ENCODE measurements around the gene LSAMP. TPM values are rescaled to one million over a fixed set of nuclear protein-coding genes. Genes with fewer than 3 reads are reported as not detected.

Gene LSAMP
- total RNA-seq, 1 experiment from 2014 or later = 0.90 TPM

DNA sequence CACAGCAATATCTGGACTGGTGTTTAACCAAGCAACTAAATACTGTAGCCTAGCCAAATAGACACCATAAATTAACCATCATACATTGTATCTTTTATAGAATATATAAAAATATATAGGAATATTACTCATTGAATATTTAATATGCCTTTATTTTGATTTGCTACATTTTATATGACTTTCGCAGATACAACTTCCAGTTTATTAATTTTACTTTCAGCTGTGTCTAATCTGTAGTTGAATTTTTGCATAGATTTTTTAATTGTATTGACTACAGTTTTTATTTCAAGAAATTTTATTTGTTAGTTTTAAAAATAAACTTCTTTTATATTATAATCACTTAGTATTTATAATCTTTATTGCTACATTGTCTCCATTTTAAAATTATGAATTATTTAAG is 299.7 kb downstream of the LSAMP start:
- Histone ChIP-seq H4K8ac (replicated peaks; ENCODE audit: insufficient read length, low read depth, low read length) (no peak overlapping the region), H3K4me2 (ENCODE audit: insufficient read depth, insufficient read length, low read length) (no peak overlapping the region), H3T11ph (ENCODE audit: low read length) (no peak overlapping the region), H4K5ac (ENCODE audit: insufficient read length, low read depth, low read length) (no peak overlapping the region), H3K9ac (ENCODE audit: extremely low read depth, insufficient read length, low read length) (no peak overlapping the region), H3K4me1 (ENCODE audit: insufficient read depth, low read length) (0 out of 2 replicates have a peak, but pooled peaks cover 7% of the 10 kb centered on the region), H4K20me1 (ENCODE audit: control insufficient read depth, insufficient read depth, insufficient read length) (no peaks in the 10 kb centered on the region), H3K14ac (ENCODE audit: insufficient read depth, low read length) (no peak overlapping the region), H2BK15ac (ENCODE audit: low read depth, low read length) (no peak overlapping the region), H2AFZ (ENCODE audit: low read length) (no peak overlapping the region), H4K91ac (ENCODE audit: insufficient read length, low read depth, low read length) (no peak overlapping the region), H3K18ac (ENCODE audit: insufficient read length, low read depth, low read length) (no peak overlapping the region), H3K4ac (ENCODE audit: low read depth, low read length) (no peak overlapping the region), H2AK5ac (ENCODE audit: insufficient read length, low read length) (no peak overlapping the region), H3K79me2 (ENCODE audit: insufficient read depth, low read length) (no peaks in the 10 kb centered on the region), H3K56ac (ENCODE audit: insufficient read length, low read depth, low read length) (no peak overlapping the region), H3K23ac (ENCODE audit: insufficient read length, low read depth, low read length) (no peak overlapping the region), H2BK20ac (ENCODE audit: low read depth, low read length, poor library complexity, severe bottlenecking) (no peak overlapping the region), H2BK120ac (ENCODE audit: low read depth, low read length, poor library complexity, severe bottlenecking) (no peak overlapping the region), H3K23me2 (ENCODE audit: insufficient read length, low read depth, low read length, poor library complexity, severe bottlenecking) (no peaks in the 10 kb centered on the region), H3K79me1 (ENCODE audit: insufficient read depth, low read depth, low read length, poor library complexity, severe bottlenecking) (no peaks in the 10 kb centered on the region), H2BK12ac (ENCODE audit: insufficient read length, low read depth, low read length) (no peak overlapping the region), H3K9me3 (ENCODE audit: control insufficient read depth, low read depth, low read length) (no peaks in the 10 kb centered on the region), H3K27ac (ENCODE audit: insufficient read length, low read depth, low read length) (no peak overlapping the region), H2BK5ac (ENCODE audit: insufficient read length, low read length) (no peak overlapping the region), H3K27me3 (ENCODE audit: insufficient read depth, low read length) (no peaks in the 10 kb centered on the region)
- DNase-seq = no peak
- peaks cover 17 to 19% of the 10 kb centered on the region in 2 experiments for H3K9me3 Mint-ChIP-seq
- H3K4me3 Mint-ChIP-seq = no peak overlapping the region
- TF ChIP-seq, protein P1, sequence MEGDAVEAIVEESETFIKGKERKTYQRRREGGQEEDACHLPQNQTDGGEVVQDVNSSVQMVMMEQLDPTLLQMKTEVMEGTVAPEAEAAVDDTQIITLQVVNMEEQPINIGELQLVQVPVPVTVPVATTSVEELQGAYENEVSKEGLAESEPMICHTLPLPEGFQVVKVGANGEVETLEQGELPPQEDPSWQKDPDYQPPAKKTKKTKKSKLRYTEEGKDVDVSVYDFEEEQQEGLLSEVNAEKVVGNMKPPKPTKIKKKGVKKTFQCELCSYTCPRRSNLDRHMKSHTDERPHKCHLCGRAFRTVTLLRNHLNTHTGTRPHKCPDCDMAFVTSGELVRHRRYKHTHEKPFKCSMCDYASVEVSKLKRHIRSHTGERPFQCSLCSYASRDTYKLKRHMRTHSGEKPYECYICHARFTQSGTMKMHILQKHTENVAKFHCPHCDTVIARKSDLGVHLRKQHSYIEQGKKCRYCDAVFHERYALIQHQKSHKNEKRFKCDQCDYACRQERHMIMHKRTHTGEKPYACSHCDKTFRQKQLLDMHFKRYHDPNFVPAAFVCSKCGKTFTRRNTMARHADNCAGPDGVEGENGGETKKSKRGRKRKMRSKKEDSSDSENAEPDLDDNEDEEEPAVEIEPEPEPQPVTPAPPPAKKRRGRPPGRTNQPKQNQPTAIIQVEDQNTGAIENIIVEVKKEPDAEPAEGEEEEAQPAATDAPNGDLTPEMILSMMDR (conservative IDR thresholded peaks at IDR 0.05) = no peak
- peaks cover 6 to 18% (median 12%) of the 10 kb centered on the region in 3 experiments; a peak in 5 of 7 replicates for H3K36me3 Mint-ChIP-seq (ENCODE audit: insufficient read depth in 1 of 3, low read depth in 3 of 3)
- H3K27me3 Mint-ChIP-seq (ENCODE audit: low read depth) = no peaks in the 10 kb centered on the region
- H3K4me1 Mint-ChIP-seq = peaks cover 16 to 21% of the 10 kb centered on the region in 2 experiments
- no CpG with 5 or more reads among the region's 1 CpG for WGBS (ENCODE audit: extremely low coverage, insufficient read length, low lambda C conversion rate)
- no peak overlapping the region for H3K27ac Mint-ChIP-seq
